Prostate gland (tissue), 2 donors: ENCODE measurements around the gene C3orf20.

Experiments
- CTCF ChIP-seq, 4 experiments: fragments of 200-600 bp in 2 of 4; fragments of 450-650 bp in 2 of 4; sonication (generic) in 2 of 4; IDR thresholded peaks; 1 replicate in 3 of 4; 2 replicates in 1 of 4; pipeline ENCODE4 v1.5.1; 2016 to 2019; ENCODE audit warnings: antibody characterized with exemption in 4 of 4, mild to moderate bottlenecking in 2 of 4, moderate library complexity in 2 of 4
- POLR2A ChIP-seq: fragments of 450-650 bp; IDR thresholded peaks from one replicate; pipeline ENCODE4 v1.6.1; 2016; ENCODE audit warnings: antibody characterized with exemption, mild to moderate bottlenecking

- TF ChIP-seq CTCF (IDR thresholded peaks at IDR 0.05) (no peak), POLR2A (no peak)
Measured at GRCh38 chr3:14769544-14770325, 94.8 kb downstream of the C3orf20 start.
